HG03103 (cell line): ENCODE results near the gene S100A5.
A peak's percentile ranks its signal among the peaks of the same experiment; 100 is the strongest.
"Not testable (repeated sequence)": the region's sequence is repeated elsewhere in the genome, so short reads cannot be mapped to it uniquely, and the experiment has no call there.

Source experiments
- ATAC-seq: cut with Tn5 transposase; IDR thresholded peaks from one replicate; pipeline ENCODE4 v1.9.1; 2021; ENCODE audit warnings: low read depth; ENCODE audit not compliant: unreplicated experiment

S100A5 gene, protein sequence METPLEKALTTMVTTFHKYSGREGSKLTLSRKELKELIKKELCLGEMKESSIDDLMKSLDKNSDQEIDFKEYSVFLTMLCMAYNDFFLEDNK

DNA sequence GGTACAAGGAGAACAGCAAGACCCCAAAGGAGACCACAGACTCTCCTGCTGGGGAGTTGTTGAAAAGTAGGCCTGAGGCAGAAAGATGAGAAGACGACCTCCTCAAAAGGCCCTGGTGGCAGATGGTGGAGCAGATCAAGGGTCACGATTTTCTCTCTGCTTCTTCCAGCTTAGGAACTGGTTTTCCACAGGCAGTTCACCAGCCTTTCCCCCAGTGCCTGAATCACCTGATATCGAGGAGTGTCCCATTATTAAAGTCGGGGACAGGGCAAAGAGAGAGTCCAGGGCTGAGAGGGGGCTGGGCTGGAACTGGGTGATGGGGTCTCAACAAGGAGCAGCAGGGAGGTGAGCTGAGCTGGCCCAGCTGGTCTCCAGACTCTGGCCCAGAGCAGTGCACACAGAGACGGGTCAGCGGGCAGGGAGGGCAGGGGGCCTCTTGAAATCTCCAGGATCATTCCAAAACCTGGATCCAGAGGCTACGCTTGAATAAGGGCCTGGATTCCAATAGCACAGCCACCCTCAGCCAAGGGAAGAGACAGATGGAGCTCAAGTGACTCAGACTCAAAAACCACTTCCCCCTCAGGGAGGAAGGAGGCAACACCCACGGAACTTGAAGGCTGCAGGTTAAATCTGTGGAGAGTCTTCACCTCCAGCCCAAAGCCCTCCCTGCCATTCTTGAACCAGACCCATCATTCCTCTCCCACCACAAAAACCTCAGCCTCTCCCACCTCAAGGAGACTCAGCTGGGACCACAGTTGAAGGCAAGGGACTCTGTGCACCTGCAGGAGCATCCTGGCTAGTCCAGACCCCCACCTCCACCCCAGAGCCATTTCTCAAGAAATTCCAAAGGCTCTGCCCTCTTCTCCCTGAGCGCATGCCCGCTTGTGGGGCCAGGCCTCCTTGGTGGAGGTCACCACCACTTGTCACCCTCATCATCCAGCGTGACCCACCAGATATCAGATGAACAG is at the start of gene S100A5:
Gene S100A5 (minus strand): TSS at position 541 of the 968 bp plus-strand sequence. CDS start 743 bp downstream, outside the sequence.
- ATAC-seq, result no peak

DNA sequence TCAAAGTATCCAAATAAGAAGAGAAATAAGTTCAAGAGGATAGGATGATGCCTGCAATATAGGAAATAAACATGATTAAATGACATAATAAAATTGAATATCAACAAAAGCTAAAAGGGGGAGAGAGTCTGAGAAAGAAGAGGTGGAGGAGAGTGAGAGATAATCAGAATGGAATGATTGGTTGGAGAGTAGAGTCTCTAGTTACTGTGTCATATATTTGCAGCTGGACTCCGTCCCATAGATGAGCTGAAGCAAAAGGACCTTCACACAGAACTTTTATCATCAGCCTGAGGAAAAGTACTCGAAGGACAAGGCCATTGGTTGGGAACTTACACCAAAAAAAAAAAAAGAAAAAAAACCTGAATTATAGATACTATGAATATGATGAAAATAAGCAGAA is 47.7 kb upstream of the S100A5 start:
- ATAC-seq, result no peak

DNA sequence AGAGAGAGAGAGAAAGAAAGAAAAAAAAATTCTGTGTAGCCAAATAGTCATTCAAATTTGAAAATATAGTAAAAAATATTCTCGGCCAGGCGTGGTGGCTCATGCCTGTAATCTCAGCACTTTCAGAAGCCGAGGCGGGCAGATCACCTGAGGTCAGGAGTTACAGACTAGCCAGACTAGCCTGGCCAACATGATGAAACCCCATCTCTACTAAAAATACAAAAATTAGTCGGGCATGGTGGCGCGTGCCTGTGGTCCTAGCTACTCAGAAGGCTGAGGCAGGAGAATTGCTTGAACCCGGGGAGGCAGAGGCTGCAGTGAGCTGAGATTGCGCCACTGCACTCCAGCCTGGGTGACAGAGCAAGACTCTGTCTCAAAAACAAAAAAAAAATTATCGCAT is 47.3 kb upstream of the S100A5 start:
- not testable (repeated sequence) for ATAC-seq

DNA sequence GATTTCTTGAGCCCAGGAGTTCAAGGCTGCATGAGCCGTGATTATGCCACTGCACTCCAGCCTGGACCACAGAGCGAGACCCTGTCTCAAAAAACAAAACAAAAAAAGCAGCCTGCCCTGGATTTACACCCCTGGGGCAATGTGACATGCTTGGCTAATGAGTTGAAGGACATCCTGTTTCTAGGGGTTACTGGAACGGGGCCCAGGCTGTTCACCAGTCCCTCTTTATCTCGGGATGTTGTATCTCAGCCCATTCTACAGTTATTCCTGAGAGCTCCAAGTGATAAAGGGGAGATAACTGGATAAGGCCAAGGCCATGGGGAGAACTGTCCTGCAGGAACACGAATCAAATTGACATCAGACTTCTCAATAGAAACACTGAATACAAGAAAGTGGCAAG is 46.6 kb upstream of the S100A5 start:
- no peak for ATAC-seq

DNA sequence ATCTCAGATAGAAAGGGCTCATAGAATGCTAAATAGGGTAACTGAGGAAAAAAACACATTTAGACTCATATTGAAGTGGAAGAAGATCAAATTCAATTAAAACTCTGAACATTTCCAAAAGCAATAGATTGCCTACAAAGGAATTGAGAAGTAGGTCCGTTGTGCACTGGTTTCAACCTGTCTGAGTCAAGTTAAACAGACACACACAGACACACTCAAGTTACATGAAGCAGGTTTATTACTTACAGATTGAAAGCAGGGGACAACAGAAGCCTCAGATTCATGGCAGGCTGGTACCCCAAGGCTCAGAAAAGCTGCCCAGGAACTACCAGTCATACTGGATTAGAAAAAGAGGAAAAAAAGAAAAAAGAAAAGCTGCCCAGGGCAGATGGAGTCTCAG is 45.6 kb upstream of the S100A5 start:
- no peak for ATAC-seq

DNA sequence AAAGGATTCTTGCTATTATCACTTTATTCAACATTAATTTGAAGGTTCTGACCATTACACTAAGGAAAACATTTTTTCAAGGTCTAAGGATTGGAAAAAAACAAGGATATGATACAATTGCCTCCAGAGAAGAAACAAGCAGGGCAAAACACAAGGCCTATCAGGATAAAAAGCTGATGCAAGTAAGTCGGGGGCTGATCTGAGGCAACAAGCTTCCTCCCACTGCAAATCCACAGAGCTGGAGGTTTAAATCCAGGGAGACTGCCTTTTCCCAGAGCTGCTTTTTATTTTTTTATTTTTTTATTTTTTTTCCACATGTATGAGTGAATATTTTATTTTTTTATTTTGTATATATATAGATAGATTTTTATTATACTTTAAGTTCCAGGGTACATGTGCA is 44.3 kb upstream of the S100A5 start:
- ATAC-seq, result no peak

DNA sequence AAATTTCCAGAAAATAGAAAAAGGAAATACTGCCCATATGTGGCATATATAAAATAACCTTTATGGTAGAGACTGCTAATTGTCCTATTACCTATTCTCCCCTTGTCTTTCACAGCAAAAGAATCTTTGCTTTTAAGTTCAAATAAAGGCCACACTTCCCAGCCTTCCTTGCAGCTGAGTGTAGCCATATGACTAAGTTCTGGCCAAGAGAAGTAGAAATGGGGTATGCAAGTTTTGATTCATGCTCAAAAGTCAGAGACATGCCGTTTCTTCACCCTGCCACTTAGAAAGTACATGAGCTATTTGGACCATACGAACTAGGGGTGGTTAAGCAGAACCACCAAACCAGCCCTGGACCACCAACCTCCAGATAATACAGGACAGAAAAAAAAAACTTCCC is 43.2 kb upstream of the S100A5 start:
- no peak for ATAC-seq

DNA sequence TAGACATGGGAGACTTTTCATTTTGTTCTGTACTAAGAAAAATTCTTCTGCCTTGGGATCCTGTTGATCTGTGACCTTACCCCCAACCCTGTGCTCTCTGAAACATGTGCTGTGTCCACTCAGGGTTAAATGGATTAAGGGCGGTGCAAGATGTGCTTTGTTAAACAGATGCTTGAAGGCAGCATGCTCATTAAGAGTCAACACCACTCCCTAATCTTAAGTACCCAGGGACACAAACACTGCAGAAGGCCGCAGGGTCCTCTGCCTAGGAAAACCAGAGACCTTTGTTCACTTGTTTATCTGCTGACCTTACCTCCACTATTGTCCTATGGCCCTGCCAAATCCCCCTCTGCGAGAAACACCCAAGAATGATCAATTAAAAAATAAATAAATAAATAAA is 42.8 kb upstream of the S100A5 start:
- ATAC-seq, result not testable (repeated sequence)

DNA sequence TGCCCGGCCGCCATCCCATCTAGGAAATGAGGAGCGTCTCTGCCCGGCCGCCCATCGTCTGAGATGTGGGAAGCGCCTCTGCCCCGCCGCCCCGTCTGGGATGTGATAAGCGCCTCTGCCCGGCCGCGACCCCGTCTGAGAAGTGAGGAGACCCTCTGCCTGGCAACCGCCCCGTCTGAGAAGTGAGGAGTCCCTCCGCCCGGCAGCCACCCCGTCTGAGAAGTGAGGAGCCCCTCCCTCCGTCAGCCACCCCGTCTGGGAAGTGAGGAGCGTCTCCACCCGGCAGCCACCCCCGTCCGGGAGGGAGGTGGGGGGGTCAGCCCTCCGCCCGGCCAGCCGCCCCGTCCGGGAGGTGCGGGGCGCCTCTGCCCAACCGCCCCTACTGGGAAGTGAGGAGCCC is 42.1 kb upstream of the S100A5 start:
- ATAC-seq, result not testable (repeated sequence)

DNA sequence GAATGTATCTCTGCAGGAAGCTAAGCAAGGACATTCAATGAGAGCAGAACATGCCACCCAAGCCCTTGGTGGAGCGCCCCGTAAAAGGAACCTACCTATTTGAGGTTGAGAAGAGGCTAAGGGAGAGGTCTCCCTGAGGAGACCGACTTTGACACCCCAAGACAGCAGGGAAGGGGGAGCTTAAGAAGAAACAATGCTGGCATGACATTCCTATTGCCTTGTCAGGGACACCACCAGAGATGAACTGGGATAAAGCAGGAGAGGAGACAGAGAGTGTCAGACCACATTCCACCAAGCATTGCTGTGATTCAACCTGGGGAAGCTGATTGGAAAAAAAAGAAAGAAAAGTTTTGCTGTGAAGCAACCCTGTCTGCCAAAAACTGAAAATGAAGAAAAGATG is 38.2 kb upstream of the S100A5 start:
- no peak for ATAC-seq

DNA sequence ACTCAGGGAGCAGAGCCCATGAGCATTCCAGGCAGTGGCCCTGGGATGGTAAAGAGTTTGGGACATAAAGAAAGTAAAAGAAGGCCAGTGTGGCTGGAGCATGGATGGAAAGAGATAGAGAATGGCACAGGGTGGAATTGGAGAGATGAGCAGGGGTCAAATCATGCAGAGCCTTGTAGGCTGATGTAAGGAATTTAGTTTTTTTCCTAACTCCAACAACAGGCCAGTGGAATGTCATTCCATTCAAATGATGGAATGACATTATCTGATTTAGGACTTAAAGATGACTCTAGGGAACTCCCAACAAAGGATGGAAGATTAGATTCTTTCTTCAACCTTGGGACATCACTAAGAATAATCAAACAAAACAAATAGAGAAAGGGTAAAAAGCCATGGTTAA is 37.8 kb upstream of the S100A5 start:
- no peak for ATAC-seq

DNA sequence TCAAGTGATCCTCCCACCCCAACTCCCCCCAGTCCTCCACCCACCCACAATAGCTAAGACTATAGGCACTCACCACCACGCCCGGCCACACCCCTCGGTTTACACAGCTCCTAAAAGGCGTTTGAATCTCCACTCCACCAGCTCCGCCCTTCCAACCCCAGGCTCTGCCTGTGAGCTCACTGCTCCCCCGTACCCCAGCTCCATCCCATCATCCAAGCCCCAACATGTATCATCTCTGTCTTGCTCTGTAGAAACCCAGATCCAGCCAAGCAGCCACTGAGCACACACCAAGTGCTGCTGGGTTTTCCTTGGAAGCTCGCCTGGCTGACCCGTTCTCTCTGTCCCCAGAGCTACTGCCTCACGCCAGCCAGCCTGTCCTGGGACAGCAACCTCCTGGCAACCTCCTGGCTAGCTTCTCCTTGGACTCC is 36.9 kb upstream of the S100A5 start:
- no peak for ATAC-seq

DNA sequence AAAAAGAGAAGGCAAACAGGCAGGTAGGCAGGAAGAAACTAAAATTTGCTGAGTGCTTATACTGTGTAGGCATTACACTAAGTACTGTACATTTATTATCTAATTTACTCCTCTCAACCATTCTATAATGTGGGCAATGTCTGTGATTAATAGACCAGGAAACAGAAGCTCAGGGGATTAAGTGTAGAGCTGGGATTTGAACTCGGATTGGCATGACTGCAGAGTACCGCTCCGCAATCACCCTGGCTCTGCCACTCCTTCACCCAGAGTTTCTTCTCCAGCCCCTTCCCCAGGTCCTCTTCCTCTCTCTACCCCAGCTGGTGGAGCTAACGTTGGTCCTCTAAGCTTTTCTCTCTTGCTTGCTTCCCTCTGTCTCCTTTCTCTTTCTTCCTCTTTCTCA is 36.4 kb upstream of the S100A5 start:
- ATAC-seq, result no peak

DNA sequence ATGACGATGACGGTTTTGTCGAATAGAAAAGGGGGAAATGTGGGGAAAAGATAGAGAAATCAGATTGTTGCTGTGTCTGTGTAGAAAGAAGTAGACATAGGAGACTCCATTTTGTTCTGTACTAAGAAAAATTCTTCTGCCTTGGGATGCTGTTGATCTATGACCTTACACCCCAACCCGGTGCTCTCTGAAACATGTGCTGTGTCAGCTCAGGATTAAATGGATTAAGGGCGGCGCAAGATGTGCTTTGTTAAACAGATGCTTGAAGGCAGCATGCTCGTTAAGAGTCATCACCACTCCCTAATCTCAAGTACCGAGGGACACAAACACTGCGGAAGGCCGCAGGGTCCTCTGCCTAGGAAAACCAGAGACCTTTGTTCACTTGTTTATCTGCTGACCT is 34.8 kb upstream of the S100A5 start:
- not testable (repeated sequence) for ATAC-seq

DNA sequence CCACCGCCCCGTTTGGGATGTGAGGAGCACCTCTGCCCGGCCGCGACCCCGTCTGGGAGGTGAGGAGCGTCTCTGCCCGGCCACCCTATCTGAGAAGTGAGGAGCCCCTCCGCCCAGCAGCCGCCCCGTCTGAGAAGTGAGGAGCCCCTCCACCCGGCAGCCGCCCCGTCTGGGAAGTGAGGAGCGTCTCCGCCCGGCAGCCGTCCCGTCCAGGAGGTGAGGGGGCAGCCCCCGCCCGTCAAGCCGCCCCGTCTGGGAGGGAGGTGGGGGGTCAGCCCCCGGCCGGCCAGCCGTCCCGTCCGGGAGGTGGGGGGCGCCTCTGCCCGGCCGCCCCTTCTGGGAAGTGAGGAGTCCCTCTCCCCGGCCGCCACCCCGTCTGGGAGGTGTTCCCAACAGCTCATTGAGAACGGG is 34.4 kb upstream of the S100A5 start:
- not testable (repeated sequence) for ATAC-seq

DNA sequence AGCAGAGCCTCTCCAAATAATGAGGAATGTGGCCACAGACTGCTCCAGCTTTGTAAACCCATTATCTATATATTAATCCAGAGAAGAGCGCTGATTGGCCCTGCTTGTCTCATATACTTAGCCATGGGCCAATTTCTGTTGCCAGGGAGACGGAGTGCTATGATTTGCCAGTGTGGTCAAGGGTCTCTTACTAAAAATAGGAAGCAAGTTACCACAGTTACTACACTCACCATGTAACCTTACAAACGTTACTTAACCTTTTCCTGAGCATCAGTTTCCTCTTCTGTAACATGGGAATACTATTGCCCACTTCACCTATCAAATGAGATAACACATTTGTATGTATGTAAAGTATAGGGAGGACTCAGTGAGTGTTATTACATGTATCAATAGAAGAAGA is 32.6 kb upstream of the S100A5 start:
- ATAC-seq, result no peak

DNA sequence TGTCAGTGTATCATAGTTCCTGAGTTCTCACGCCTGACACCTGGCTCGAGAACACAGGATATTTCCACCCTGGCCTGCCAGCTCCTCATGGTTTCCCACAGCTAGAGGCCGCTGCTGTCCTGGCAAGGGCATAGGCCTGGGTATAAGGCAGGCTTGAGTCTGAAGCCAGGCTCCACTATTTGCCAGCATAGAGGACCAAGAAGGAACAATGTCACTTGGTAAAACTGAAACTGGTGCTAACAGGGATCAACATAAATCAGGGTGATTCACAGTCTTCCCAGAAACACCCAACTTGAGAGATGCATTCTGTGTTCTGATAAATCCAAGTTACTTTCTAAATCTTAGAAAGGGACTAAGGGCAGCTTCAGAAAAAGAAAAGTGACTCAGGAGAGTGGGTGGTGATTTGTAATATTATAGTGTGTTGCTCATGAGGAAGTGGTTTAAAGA is 31.9 kb upstream of the S100A5 start:
- peak; percentile 58 for ATAC-seq

DNA sequence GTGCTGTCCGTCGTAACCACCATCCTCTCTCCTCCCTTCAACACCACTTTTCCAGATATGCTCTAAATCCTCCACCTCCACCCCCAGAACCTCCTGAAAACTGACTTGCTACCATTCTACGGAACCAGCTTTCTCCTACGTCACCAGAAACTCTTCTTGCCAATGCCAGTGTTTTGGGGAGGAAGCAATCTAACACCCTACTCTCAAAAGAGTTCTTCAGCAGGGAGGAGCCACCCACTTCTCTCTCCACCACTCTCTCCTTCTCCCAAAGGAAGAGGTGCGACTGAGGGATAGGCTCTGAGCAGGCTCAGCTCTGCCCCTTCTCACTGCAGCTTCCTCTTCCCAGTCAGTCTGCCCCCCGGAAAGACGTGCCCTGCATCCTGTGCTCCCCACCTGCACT is 31.0 kb upstream of the S100A5 start:
- no peak for ATAC-seq

DNA sequence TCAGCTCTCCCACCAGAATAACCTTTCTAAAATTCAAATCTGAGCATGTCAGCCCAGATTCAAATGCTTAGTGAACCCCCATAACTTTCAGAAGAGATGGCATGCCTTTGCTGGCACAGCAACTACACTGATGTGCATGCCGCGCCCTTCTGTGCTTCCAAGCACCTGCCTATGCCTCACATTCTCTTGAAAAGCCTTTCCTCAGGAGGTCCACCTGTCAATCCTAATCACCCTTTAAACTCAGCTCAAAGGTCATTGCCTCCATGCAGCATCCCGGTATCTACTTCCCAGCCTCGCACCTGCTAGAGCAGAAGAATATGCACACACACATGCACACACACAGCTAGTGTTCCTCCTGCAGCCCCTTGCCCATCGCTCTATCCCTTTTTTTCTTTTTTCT is 30.1 kb upstream of the S100A5 start:
- no peak for ATAC-seq

DNA sequence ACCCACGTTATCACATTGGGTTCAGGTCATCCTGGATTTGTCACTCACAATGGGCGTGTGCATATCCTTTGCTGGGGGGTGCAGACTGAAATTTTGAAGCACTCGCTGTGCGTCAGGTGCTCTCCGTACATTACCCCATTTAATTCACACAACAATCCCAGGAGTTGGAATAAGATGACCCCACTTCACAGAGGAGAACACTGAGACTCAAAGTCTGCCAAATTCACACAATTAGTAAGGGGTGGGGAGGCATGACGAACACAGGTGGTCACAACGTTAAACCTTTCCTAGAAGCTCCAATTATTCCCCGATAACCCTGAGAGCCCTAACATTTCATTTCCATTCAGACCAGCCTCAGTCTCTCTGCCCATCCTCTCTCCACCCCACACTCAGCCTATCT is 28.7 kb upstream of the S100A5 start:
- no peak for ATAC-seq

DNA sequence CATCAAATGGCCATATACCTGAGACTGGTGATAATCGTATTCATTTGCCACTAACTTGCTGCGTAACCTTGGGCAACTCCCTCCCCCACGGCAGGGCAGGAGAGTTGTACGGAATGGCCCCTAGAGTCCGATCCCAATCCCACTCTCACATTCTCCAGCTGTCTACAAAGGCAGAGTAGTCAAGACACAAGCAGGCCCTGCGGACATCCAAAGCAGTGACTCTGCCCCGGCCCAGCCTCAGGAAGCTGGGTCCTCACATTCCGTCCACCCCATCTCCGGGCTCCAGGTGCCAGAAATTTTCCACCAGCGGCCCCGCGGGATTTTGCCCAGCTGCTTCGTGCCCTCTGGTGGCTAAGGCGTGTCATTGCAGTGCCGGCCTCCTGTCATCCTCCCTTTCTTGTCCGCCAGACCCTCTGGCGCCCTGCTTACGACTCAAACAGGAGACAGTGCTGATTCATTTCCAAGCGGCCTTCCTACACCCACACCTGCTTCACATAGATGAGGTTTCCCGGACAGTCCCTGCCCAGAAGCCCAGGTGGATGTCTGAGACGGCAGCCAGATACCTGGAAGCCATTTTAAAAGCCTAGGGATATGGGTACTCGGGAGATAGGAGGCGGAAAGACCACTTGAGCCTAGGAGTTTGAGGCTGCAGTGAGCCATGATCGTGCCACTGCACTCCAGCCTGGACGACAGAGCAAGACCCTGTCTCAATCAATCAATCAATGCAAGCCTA is 27.8 kb upstream of the S100A5 start:
- no peak for ATAC-seq
